A549 treated with Mapracorat at 1 μM for 4 hours (cell line): Measurements from ENCODE around the gene PCDHB12. TPM values are rescaled to one million over a fixed set of nuclear protein-coding genes. Genes with fewer than 3 reads are reported as not detected.

Experiments
- total RNA-seq: library from RNA; stranded (reverse); fragments of 200-300 nt; extraction: Qiagen RNA extraction; gene quantifications from 5 replicates; pipeline ENCODE4 v1.2.3, GENCODE V29; 2022

The PCDHB12 gene
- 0.06 TPM in 1 of 5 replicates, not detected in the others for total RNA-seq

GRCh38 chr5:141208478-141208877 is at the start of gene PCDHB12:
Gene PCDHB12, plus strand, starts transcription at chr5:141208719. Its CDS starts 189 bp downstream, at chr5:141208908.

GRCh38 chr5:141172381-141173204 is 35.9 kb upstream of the PCDHB12 start, which contains the start of gene PCDHB7:
Gene PCDHB7, plus strand, starts transcription at chr5:141172644. Its CDS starts 192 bp downstream, at chr5:141172836.

GRCh38 chr5:141177577-141178191 is 30.8 kb upstream of the PCDHB12 start, which contains the start of gene PCDHB8:
Gene PCDHB8, plus strand, starts transcription at chr5:141177790. Its CDS starts 245 bp downstream, at chr5:141178035.

GRCh38 chr5:141182248-141182647 is 26.3 kb upstream of the PCDHB12 start, which contains the start of gene PCDHB16:
Gene PCDHB16, plus strand, starts transcription at chr5:141182387. Its CDS starts 173 bp downstream, at chr5:141182560.

GRCh38 chr5:141186897-141187512 is 21.5 kb upstream of the PCDHB12 start, which contains the start of gene PCDHB9:
Gene PCDHB9, plus strand, starts transcription at chr5:141187161. Its CDS starts 158 bp downstream, at chr5:141187319.

GRCh38 chr5:141192110-141192725 is 16.3 kb upstream of the PCDHB12 start, which contains the start of gene PCDHB10:
Gene PCDHB10, plus strand, starts transcription at chr5:141192353. Its CDS starts 200 bp downstream, at chr5:141192553.

GRCh38 chr5:141199359-141200235 is 8.9 kb upstream of the PCDHB12 start, which contains the start of gene PCDHB11:
Gene PCDHB11, plus strand, starts transcription at chr5:141199627. Its CDS starts 148 bp downstream, at chr5:141199775.

GRCh38 chr5:141213656-141214339 is 5.3 kb downstream of the PCDHB12 start, which contains the start of gene PCDHB13:
Gene PCDHB13, plus strand, starts transcription at chr5:141213919. Its CDS starts 205 bp downstream, at chr5:141214124.

GRCh38 chr5:141223112-141223783 is 14.7 kb downstream of the PCDHB12 start, which contains the start of gene PCDHB14:
Gene PCDHB14, plus strand, starts transcription at chr5:141223343. Its CDS starts 163 bp downstream, at chr5:141223506.

GRCh38 chr5:141245250-141245717 is 36.8 kb downstream of the PCDHB12 start, which contains the start of gene PCDHB15:
Gene PCDHB15, plus strand, starts transcription at chr5:141245395. Its CDS starts 184 bp downstream, at chr5:141245579.

Other genes starting within 250 kb of the PCDHB12 start
- 3.5 to 4.8 TPM (median 3.9 TPM) in 5 replicates for gene PCDHAC2, start 242.2 kb upstream of the PCDHB12 start, total RNA-seq
- not detected in 5 replicates for gene PCDHB1, start 157.3 kb upstream of the PCDHB12 start, total RNA-seq
- gene PCDHB2, start 114.1 kb upstream of the PCDHB12 start, total RNA-seq: 3.3 to 13.0 TPM (median 3.7 TPM) in 5 replicates
- 8.7 TPM in 1 of 5 replicates, not detected in the others for gene PCDHB3, start 108.2 kb upstream of the PCDHB12 start, total RNA-seq
- 0.07 to 0.13 TPM (median 0.09 TPM) in 4 of 5 replicates, not detected in the other for gene PCDHB4, start 86.9 kb upstream of the PCDHB12 start, total RNA-seq
- gene PCDHB5, start 73.5 kb upstream of the PCDHB12 start, total RNA-seq: 1.2 to 1.6 TPM (median 1.3 TPM) in 5 replicates
- 0.79 to 1.1 TPM (median 0.90 TPM) in 5 replicates for gene PCDHB6, start 58.7 kb upstream of the PCDHB12 start, total RNA-seq
- 0.05 TPM in 1 of 5 replicates, not detected in the others for gene PCDHB7, start 36.1 kb upstream of the PCDHB12 start, total RNA-seq
- 0.19 to 0.42 TPM (median 0.22 TPM) in 5 replicates for gene PCDHB8, start 30.9 kb upstream of the PCDHB12 start, total RNA-seq
- 0.05 to 0.08 TPM (median 0.05 TPM) in 4 of 5 replicates, not detected in the other for gene PCDHB16, start 26.3 kb upstream of the PCDHB12 start, total RNA-seq
- 0.03 to 0.26 TPM (median 0.05 TPM) in 3 of 5 replicates, not detected in the others for gene PCDHB9, start 21.6 kb upstream of the PCDHB12 start, total RNA-seq
- gene PCDHB10, start 16.4 kb upstream of the PCDHB12 start, total RNA-seq: not detected in 5 replicates
- gene PCDHB11, start 9.1 kb upstream of the PCDHB12 start, total RNA-seq: 0.05 to 0.08 TPM (median 0.08 TPM) in 4 of 5 replicates, not detected in the other
- 0.04 to 0.12 TPM (median 0.05 TPM) in 5 replicates for gene PCDHB13, start 5.2 kb downstream of the PCDHB12 start, total RNA-seq
- gene PCDHB14, start 14.6 kb downstream of the PCDHB12 start, total RNA-seq: 0.05 to 0.21 TPM (median 0.14 TPM) in 5 replicates
- gene PCDHB15, start 36.7 kb downstream of the PCDHB12 start, total RNA-seq: 0.06 to 0.11 TPM (median 0.10 TPM) in 3 of 5 replicates, not detected in the others
- not detected in 5 replicates for gene SLC25A2, start 95.3 kb downstream of the PCDHB12 start, total RNA-seq
- 60.0 to 73.5 TPM (median 68.7 TPM) in 5 replicates for gene TAF7, start 112.1 kb downstream of the PCDHB12 start, total RNA-seq
- 0.24 to 0.29 TPM (median 0.26 TPM) in 5 replicates for gene PCDHGA1, start 121.8 kb downstream of the PCDHB12 start, total RNA-seq
- gene PCDHGA2, start 130.0 kb downstream of the PCDHB12 start, total RNA-seq: 0.42 to 0.91 TPM (median 0.68 TPM) in 5 replicates
- gene PCDHGA3, start 135.1 kb downstream of the PCDHB12 start, total RNA-seq: not detected in 5 replicates
- gene PCDHGB1, start 141.4 kb downstream of the PCDHB12 start, total RNA-seq: 1.3 to 2.0 TPM (median 1.9 TPM) in 5 replicates
- 0.07 to 0.22 TPM (median 0.12 TPM) in 5 replicates for gene PCDHGA4, start 146.3 kb downstream of the PCDHB12 start, total RNA-seq
- 0.06 to 0.11 TPM (median 0.07 TPM) in 4 of 5 replicates, not detected in the other for gene PCDHGB2, start 151.3 kb downstream of the PCDHB12 start, total RNA-seq
- gene PCDHGA5, start 155.4 kb downstream of the PCDHB12 start, total RNA-seq: 0.09 to 0.17 TPM (median 0.14 TPM) in 5 replicates
- gene PCDHGB3, start 161.5 kb downstream of the PCDHB12 start, total RNA-seq: 0.10 to 0.31 TPM (median 0.21 TPM) in 5 replicates
- gene PCDHGA6, start 165.2 kb downstream of the PCDHB12 start, total RNA-seq: 0.13 to 0.27 TPM (median 0.21 TPM) in 5 replicates
- gene PCDHGA7, start 174.0 kb downstream of the PCDHB12 start, total RNA-seq: 0.69 to 1.1 TPM (median 0.90 TPM) in 5 replicates
- gene PCDHGB4, start 179.0 kb downstream of the PCDHB12 start, total RNA-seq: 0.55 to 1.0 TPM (median 0.97 TPM) in 5 replicates
- gene PCDHGA8, start 183.9 kb downstream of the PCDHB12 start, total RNA-seq: 0.02 to 0.06 TPM (median 0.06 TPM) in 3 of 5 replicates, not detected in the others
- 1.6 to 2.6 TPM (median 2.2 TPM) in 5 replicates for gene PCDHGB5, start 189.2 kb downstream of the PCDHB12 start, total RNA-seq
- 0.06 to 0.08 TPM (median 0.06 TPM) in 3 of 5 replicates, not detected in the others for gene PCDHGA9, start 194.1 kb downstream of the PCDHB12 start, total RNA-seq
- gene PCDHGB6, start 199.3 kb downstream of the PCDHB12 start, total RNA-seq: 0.08 to 0.13 TPM (median 0.12 TPM) in 5 replicates
- gene PCDHGA10, start 204.3 kb downstream of the PCDHB12 start, total RNA-seq: 0.02 to 0.03 TPM in 2 of 5 replicates, not detected in the others
- 0.05 to 0.10 TPM (median 0.07 TPM) in 3 of 5 replicates, not detected in the others for gene PCDHGB7, start 209.0 kb downstream of the PCDHB12 start, total RNA-seq
- gene PCDHGA11, start 212.3 kb downstream of the PCDHB12 start, total RNA-seq: 0.04 to 0.06 TPM (median 0.05 TPM) in 3 of 5 replicates, not detected in the others
- 0.02 TPM in 1 of 5 replicates, not detected in the others for gene PCDHGA12, start 221.8 kb downstream of the PCDHB12 start, total RNA-seq